GM19468 (cell line): ENCODE data around the gene MAU2.

Experiments used
- ATAC-seq: cut with Tn5 transposase; IDR thresholded peaks from one replicate; pipeline ENCODE4 v1.9.1; 2021; ENCODE audit warnings: mild to moderate bottlenecking, moderate library complexity, moderate number of reproducible peaks; ENCODE audit not compliant: unreplicated experiment; ENCODE audit errors: extremely low read depth

Gene MAU2

GRCh38 chr19:19305066-19305465 lies 15.6 kb upstream of the MAU2 start:
- ATAC-seq = no peak

- ATAC-seq = no peak
These were observed 14.9 kb upstream of the MAU2 start for GRCh38 chr19:19305696-19306095.

GRCh38 chr19:19306191-19306590 lies 14.4 kb upstream of the MAU2 start:
- no peak for ATAC-seq

- ATAC-seq = no peak
These were observed 12.3 kb upstream of the MAU2 start for GRCh38 chr19:19308373-19308772.

- no peak for ATAC-seq
These were observed 5.2 kb upstream of the MAU2 start for GRCh38 chr19:19315444-19315843.

GRCh38 chr19:19316082-19316481 lies 4.5 kb upstream of the MAU2 start:
- ATAC-seq = no peak

- no peak for ATAC-seq
These were observed 783 bp upstream of the MAU2 start for GRCh38 chr19:19319732-19320360.

GRCh38 chr19:19321141-19321577 lies 530 bp downstream of the MAU2 start:
- no peak for ATAC-seq

GRCh38 chr19:19324059-19324770 lies 3.6 kb downstream of the MAU2 start:
- ATAC-seq = no peak

- ATAC-seq = no peak
These were observed 7.0 kb downstream of the MAU2 start for GRCh38 chr19:19327672-19328071.

- ATAC-seq = no peak
These were observed 8.5 kb downstream of the MAU2 start for GRCh38 chr19:19329126-19329525.

- ATAC-seq = no peak
These were observed 13.7 kb downstream of the MAU2 start for GRCh38 chr19:19334063-19334988.

GRCh38 chr19:19334989-19335344 lies 14.3 kb downstream of the MAU2 start:
- no peak for ATAC-seq

GRCh38 chr19:19335408-19336158 lies 15.0 kb downstream of the MAU2 start:
- no peak for ATAC-seq

- no peak for ATAC-seq
These were observed 16.0 kb downstream of the MAU2 start for GRCh38 chr19:19336597-19336996.

GRCh38 chr19:19337120-19337519 lies 16.5 kb downstream of the MAU2 start:
- ATAC-seq = no peak

- ATAC-seq = no peak
These were observed 17.5 kb downstream of the MAU2 start for GRCh38 chr19:19338082-19338481.

GRCh38 chr19:19341026-19341425 lies 20.4 kb downstream of the MAU2 start:
- no peak for ATAC-seq

- ATAC-seq = no peak
These were observed 21.7 kb downstream of the MAU2 start for GRCh38 chr19:19342086-19343015.
